Astrocyte of the spinal cord (primary cell): ENCODE measurements around the gene RNF19B.
"Not testable (repeated sequence)": the region's sequence is repeated elsewhere in the genome, so short reads cannot be mapped to it uniquely, and the experiment has no call there.

ENCODE experiments used
- DNase-seq: peaks from one replicate; pipeline ENCODE4 v3.0.0; 2011; ENCODE audit warnings: low read depth, low spot score
- H3K4me3 ChIP-seq: 2 replicates; pipeline ENCODE4 v1.5.1; 2011; ENCODE audit warnings: low read depth, mild to moderate bottlenecking, low read length, moderate library complexity
- CTCF ChIP-seq: IDR thresholded peaks from 2 replicates; pipeline ENCODE4 v1.5.1; 2012; ENCODE audit warnings: low read depth, mild to moderate bottlenecking, low read length, inconsistent platforms
- in situ Hi-C: cut with HindIII; loops from 2 replicates; pipeline ENCODE4 v1.10.0; 2017; ENCODE audit warnings: low sequenced_read_pairs

Gene RNF19B

GRCh38 chr1:33002006-33002405 lies 37.4 kb upstream of the RNF19B start:
- H3K4me3 ChIP-seq: no peak overlapping the region
- DNase-seq: no peak
- no peak for TF ChIP-seq CTCF
- in situ Hi-C loops: no loop called here

GRCh38 chr1:33001282-33001681 lies 36.7 kb upstream of the RNF19B start:
- peak; percentile 32 for TF ChIP-seq CTCF
- in situ Hi-C loops: no loop called here
- no peak for DNase-seq
- H3K4me3 ChIP-seq: no peak overlapping the region

GRCh38 chr1:33000427-33001026 lies 35.9 kb upstream of the RNF19B start:
- DNase-seq: no peak
- no peak for TF ChIP-seq CTCF
- no peak overlapping the region for H3K4me3 ChIP-seq
- in situ Hi-C loops: no loop called here

- DNase-seq: no peak
- TF ChIP-seq CTCF: no peak
- H3K4me3 ChIP-seq: no peak overlapping the region
- in situ Hi-C loops: no loop called here
Measured at GRCh38 chr1:32998997-32999396, 34.4 kb upstream of the RNF19B start.

- no peak for DNase-seq
- in situ Hi-C loops: no loop called here
- no peak for TF ChIP-seq CTCF
- no peak overlapping the region for H3K4me3 ChIP-seq
Measured at GRCh38 chr1:32998064-32998463, 33.5 kb upstream of the RNF19B start.

GRCh38 chr1:32997381-32997891 lies 32.8 kb upstream of the RNF19B start:
- DNase-seq: peak; percentile 71
- in situ Hi-C loops: no loop called here
- no peak for TF ChIP-seq CTCF
- no peak overlapping the region for H3K4me3 ChIP-seq

GRCh38 chr1:32993324-32993636 lies 28.7 kb upstream of the RNF19B start:
- DNase-seq, in situ Hi-C loops, H3K4me3 ChIP-seq: not testable (repeated sequence)
